ENCODE results near the gene RFXAP. TPM values are rescaled to one million over a fixed set of nuclear protein-coding genes. Genes with fewer than 3 reads are reported as not detected.
"Not testable (repeated sequence)": the region's sequence is repeated elsewhere in the genome, so short reads cannot be mapped to it uniquely, and the experiment has no call there.

Gene RFXAP, protein sequence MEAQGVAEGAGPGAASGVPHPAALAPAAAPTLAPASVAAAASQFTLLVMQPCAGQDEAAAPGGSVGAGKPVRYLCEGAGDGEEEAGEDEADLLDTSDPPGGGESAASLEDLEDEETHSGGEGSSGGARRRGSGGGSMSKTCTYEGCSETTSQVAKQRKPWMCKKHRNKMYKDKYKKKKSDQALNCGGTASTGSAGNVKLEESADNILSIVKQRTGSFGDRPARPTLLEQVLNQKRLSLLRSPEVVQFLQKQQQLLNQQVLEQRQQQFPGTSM
- 10 to 100 TPM; 13.9 to 20.2 TPM for total RNA-seq

DNA sequence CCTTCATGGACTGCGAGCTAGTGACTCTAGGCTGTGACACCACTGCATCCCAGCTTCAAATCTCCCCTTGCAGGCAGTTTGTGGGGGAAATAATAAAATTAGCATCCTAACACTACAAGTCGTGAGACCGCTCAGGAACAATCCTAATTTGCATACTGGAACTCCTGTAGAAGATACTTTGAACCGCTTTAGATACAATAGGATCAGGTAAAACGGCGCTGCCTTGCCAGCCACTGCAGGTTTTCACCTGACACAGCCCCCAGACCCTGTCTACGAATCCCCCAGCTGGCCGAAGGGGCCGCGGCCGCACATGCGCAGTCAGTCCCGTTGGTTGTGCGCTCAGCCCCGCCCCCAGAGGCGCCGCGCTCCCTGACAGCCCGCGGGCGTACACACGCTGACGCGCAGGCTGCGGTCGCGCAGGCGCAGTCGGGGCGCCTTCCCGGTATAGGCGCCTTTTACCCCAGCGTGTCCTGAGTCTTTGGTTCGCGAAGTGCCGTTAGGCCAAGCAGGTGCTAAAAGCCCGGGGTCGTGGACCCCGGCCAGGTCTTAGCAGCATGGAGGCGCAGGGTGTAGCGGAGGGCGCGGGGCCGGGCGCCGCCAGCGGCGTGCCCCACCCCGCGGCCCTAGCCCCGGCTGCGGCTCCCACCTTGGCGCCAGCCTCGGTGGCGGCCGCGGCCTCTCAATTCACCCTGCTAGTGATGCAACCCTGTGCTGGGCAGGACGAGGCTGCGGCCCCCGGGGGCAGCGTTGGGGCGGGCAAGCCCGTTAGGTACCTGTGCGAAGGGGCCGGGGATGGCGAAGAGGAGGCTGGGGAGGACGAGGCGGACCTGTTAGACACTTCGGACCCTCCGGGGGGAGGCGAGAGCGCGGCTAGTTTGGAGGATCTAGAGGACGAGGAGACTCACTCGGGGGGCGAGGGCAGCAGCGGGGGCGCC, at the start of gene RFXAP:
Gene RFXAP, plus strand, starts transcription at position 419 of the 935 bp plus-strand sequence. Its CDS starts 136 bp downstream, at position 555.
- Mint-ChIP-seq H3K27me3 (ENCODE audit: low read depth) (peaks cover 20% of the 10 kb centered on the region), H3K4me1 (ENCODE audit: low read depth) (peaks cover 60% of the 10 kb centered on the region)
- ATAC-seq (replicated peaks in 1 of 2): peak; percentile 89 to 90

GRCh38 chr13:36769545-36769944, 49.5 kb upstream of the RFXAP start:
- H3K4me1 Mint-ChIP-seq (ENCODE audit: low read depth): no peaks in the 10 kb centered on the region
- no peak overlapping the region for H3K4me3 Mint-ChIP-seq
- no peak for ATAC-seq (replicated peaks in 1 of 2)

More for the DNA sequence above, at the start of gene RFXAP:
- peak; percentile 91 to 94 for DNase-seq
- H3K4me3 Mint-ChIP-seq: peak within 1 kb of the TSS; percentile 96
- H3K9me3 Mint-ChIP-seq: no peaks in the 10 kb centered on the region
- peaks cover 4 to 9% of the 10 kb centered on the region in 2 donors for H3K36me3 Mint-ChIP-seq (ENCODE audit: insufficient read depth in 2 of 2)
- H3K27ac Mint-ChIP-seq: peak within 1 kb of the TSS; percentile 96

GRCh38 chr13:36770741-36771140, 48.3 kb upstream of the RFXAP start:
- ATAC-seq (replicated peaks in 1 of 2) (no peak), DNase-seq (no peak)
- Mint-ChIP-seq H3K4me3 (no peak overlapping the region), H3K27ac (no peak overlapping the region), H3K27me3 (ENCODE audit: low read depth) (peaks cover 30% of the 10 kb centered on the region), H3K4me1 (ENCODE audit: low read depth) (no peaks in the 10 kb centered on the region), H3K9me3 (peaks cover 4 to 7% of the 10 kb centered on the region in 2 donors), H3K36me3 (ENCODE audit: insufficient read depth in 2 of 2) (no peaks in the 10 kb centered on the region)

More at GRCh38 chr13:36769545-36769944, 49.5 kb upstream of the RFXAP start:
- Mint-ChIP-seq H3K36me3 (ENCODE audit: insufficient read depth in 2 of 2) (no peaks in the 10 kb centered on the region), H3K27me3 (ENCODE audit: low read depth) (peaks cover 28% of the 10 kb centered on the region), H3K9me3 (peaks cover 2 to 4% of the 10 kb centered on the region in 2 donors), H3K27ac (no peak overlapping the region)
- no peak for DNase-seq

GRCh38 chr13:36772853-36773252, 46.2 kb upstream of the RFXAP start:
- H3K9me3 Mint-ChIP-seq: peaks cover 0 to 7% of the 10 kb centered on the region in 2 donors
- no peaks in the 10 kb centered on the region for H3K36me3 Mint-ChIP-seq (ENCODE audit: insufficient read depth in 2 of 2)
- H3K4me3 Mint-ChIP-seq: no peak overlapping the region
- no peak overlapping the region for H3K27ac Mint-ChIP-seq
- DNase-seq (no peak), ATAC-seq (replicated peaks in 1 of 2) (no peak)
- H3K27me3 Mint-ChIP-seq (ENCODE audit: low read depth): peaks cover 31% of the 10 kb centered on the region
- H3K4me1 Mint-ChIP-seq (ENCODE audit: low read depth): no peaks in the 10 kb centered on the region

DNA sequence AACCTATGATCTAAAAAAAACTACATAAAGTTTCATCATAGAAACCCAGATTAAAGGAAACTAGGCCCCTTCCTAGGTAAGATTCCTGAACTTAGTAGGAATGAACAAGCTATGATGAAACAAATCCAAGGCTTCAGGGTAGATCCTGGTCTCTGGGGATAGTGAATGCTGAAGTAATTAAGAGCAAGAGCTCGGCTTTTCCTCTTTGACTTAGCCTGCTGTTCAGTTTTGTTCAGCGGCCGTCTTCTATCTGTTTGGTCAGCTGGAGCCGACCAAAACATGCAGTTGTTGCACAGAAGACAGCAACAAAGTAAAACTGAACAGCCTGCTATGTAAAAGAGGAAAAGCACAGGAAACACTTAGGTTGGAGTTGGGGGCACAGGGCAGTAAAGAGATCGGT, 44.1 kb upstream of the RFXAP start:
- Mint-ChIP-seq H3K36me3 (ENCODE audit: insufficient read depth in 2 of 2) (no peaks in the 10 kb centered on the region), H3K4me1 (ENCODE audit: low read depth) (no peaks in the 10 kb centered on the region), H3K9me3 (peaks cover 0 to 4% of the 10 kb centered on the region in 2 donors), H3K4me3 (no peak overlapping the region), H3K27me3 (ENCODE audit: low read depth) (peaks cover 22% of the 10 kb centered on the region), H3K27ac (no peak overlapping the region)
- no peak for DNase-seq
- no peak for ATAC-seq (replicated peaks in 1 of 2)

GRCh38 chr13:36776175-36776574, 42.8 kb upstream of the RFXAP start:
- DNase-seq: no peak
- Mint-ChIP-seq H3K36me3 (ENCODE audit: insufficient read depth in 2 of 2) (no peaks in the 10 kb centered on the region), H3K4me1 (ENCODE audit: low read depth) (no peaks in the 10 kb centered on the region), H3K9me3 (peaks cover 0 to 4% of the 10 kb centered on the region in 2 donors), H3K4me3 (no peak overlapping the region), H3K27ac (no peak overlapping the region), H3K27me3 (ENCODE audit: low read depth) (peaks cover 22% of the 10 kb centered on the region)
- no peak for ATAC-seq (replicated peaks in 1 of 2)

DNA sequence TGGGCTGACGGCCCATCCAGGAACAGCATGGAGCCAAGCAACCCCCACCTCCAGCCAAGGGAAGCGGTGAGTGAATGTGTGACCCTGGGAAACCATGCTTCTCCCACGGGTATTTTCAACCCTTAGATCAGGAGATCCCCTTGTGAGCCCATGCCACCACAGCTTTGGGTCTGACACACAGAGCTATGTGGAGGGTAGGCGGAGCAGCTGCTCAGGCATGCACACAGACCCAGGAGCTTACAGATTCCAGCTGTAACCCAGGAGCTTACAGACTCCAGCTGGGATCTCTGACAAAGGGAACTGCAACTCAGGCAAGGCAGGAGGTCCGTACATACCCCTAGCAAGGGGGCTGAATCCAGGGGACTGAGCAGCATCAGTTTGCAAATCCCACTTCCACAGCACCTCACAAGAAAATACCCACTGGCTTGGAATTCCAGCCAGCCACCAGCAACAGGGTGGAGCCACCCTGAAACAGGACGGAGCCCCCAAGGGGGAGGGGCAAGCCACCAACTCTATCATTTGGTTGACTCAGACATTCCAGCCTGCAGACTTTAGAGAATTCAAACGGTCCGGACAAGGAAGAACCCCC, 40.8 kb upstream of the RFXAP start:
- Mint-ChIP-seq H3K36me3 (ENCODE audit: insufficient read depth in 2 of 2) (no peaks in the 10 kb centered on the region), H3K9me3 (peaks cover 0 to 4% of the 10 kb centered on the region in 2 donors), H3K27me3 (ENCODE audit: low read depth) (peaks cover 22% of the 10 kb centered on the region), H3K4me1 (ENCODE audit: low read depth) (no peaks in the 10 kb centered on the region), H3K4me3 (no peak overlapping the region), H3K27ac (no peak overlapping the region)
- no peak for DNase-seq
- no peak for ATAC-seq (replicated peaks in 1 of 2)

- ATAC-seq (replicated peaks in 1 of 2) (no peak), DNase-seq (no peak)
- H3K36me3 Mint-ChIP-seq (ENCODE audit: insufficient read depth in 2 of 2): no peaks in the 10 kb centered on the region
- H3K27ac Mint-ChIP-seq: no peak overlapping the region
- no peaks in the 10 kb centered on the region for H3K4me1 Mint-ChIP-seq (ENCODE audit: low read depth)
- no peaks in the 10 kb centered on the region for H3K9me3 Mint-ChIP-seq
- H3K27me3 Mint-ChIP-seq (ENCODE audit: low read depth): peaks cover 26% of the 10 kb centered on the region
- no peak overlapping the region for H3K4me3 Mint-ChIP-seq
Measured at GRCh38 chr13:36783890-36784289, 35.1 kb upstream of the RFXAP start.

DNA sequence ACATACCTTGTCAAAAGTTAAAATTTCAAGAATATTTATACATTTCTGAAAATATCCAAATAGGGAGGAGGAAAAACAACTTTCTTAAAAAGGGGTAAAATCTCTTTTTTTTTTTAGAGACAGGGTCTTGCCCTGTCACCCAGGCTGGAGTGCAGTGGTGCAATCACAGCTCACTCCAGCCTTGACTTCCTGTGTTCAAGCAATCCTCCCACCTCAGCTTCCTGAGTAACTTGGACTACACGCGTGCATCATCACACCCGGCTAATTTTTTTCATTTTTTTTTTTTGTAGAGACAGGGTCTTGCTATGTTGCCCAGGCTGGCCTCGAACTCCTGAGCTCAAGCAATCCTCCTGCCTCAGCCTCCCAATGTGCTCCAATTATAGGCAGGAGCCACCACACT, 32.8 kb upstream of the RFXAP start:
- not testable (repeated sequence) for DNase-seq; H3K36me3 Mint-ChIP-seq (ENCODE audit: insufficient read depth in 2 of 2); ATAC-seq (replicated peaks in 1 of 2); H3K9me3 Mint-ChIP-seq; H3K27ac Mint-ChIP-seq; H3K4me3 Mint-ChIP-seq; H3K4me1 Mint-ChIP-seq (ENCODE audit: low read depth)
- H3K27me3 Mint-ChIP-seq (ENCODE audit: low read depth): peaks cover 26% of the 10 kb centered on the region

- no peaks in the 10 kb centered on the region for H3K36me3 Mint-ChIP-seq (ENCODE audit: insufficient read depth in 2 of 2)
- H3K4me1 Mint-ChIP-seq (ENCODE audit: low read depth): no peaks in the 10 kb centered on the region
- ATAC-seq (replicated peaks in 1 of 2) (no peak), DNase-seq (no peak)
- peaks cover 26% of the 10 kb centered on the region for H3K27me3 Mint-ChIP-seq (ENCODE audit: low read depth)
- H3K27ac Mint-ChIP-seq: no peak overlapping the region
- no peaks in the 10 kb centered on the region for H3K9me3 Mint-ChIP-seq
- H3K4me3 Mint-ChIP-seq: no peak overlapping the region
Measured at GRCh38 chr13:36787181-36787580, 31.8 kb upstream of the RFXAP start.

DNA sequence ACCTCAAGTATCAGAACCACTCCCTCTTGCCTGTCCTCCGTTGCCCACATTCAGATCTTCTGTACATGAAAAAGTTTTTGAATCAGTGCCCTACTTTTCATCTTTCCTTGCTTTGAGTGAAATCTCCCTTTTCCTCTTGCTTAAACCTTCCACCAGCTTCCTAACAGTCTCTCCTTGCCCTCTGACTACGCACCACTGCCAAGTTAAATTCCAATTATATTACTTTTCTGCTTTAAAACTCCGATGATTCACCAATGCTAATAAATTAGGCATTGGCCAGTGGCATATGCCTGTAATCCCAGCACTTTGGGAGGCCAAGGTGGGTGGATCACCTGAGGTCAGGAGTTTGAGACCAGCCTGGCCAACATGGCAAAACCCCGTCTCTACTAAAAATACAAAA, 30.7 kb upstream of the RFXAP start:
- DNase-seq (no peak), ATAC-seq (replicated peaks in 1 of 2) (no peak)
- no peaks in the 10 kb centered on the region for H3K9me3 Mint-ChIP-seq
- peaks cover 19% of the 10 kb centered on the region for H3K27me3 Mint-ChIP-seq (ENCODE audit: low read depth)
- H3K36me3 Mint-ChIP-seq (ENCODE audit: insufficient read depth in 2 of 2): no peaks in the 10 kb centered on the region
- no peaks in the 10 kb centered on the region for H3K4me1 Mint-ChIP-seq (ENCODE audit: low read depth)
- H3K4me3 Mint-ChIP-seq: no peak overlapping the region
- no peak overlapping the region for H3K27ac Mint-ChIP-seq

DNA sequence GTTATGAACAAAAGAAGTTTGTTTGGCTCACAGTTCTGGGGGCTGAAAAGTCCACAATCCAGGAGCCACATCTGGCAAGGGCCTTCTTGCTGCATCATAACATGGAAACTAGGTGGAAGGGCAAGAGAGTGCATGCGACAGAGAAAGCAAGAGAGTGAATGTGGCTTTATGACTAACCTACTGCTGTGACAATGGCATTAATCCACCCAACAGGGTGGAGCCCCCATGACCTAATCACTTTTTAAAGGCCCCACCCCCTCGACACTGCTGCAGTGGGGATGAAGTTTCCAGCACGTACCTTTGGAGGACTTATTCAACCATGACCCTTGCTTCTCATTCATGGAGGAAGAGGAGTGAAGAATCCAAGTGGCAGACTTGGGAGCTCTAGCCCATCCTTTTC, 30.0 kb upstream of the RFXAP start:
- Mint-ChIP-seq H3K27ac (no peak overlapping the region), H3K36me3 (ENCODE audit: insufficient read depth in 2 of 2) (no peaks in the 10 kb centered on the region), H3K27me3 (ENCODE audit: low read depth) (peaks cover 12% of the 10 kb centered on the region), H3K4me3 (no peak overlapping the region), H3K9me3 (no peaks in the 10 kb centered on the region), H3K4me1 (ENCODE audit: low read depth) (no peaks in the 10 kb centered on the region)
- ATAC-seq (replicated peaks in 1 of 2) (no peak), DNase-seq (no peak)

GRCh38 chr13:36789730-36790129, 29.3 kb upstream of the RFXAP start:
- Mint-ChIP-seq H3K27ac (no peak overlapping the region), H3K9me3 (no peaks in the 10 kb centered on the region), H3K27me3 (ENCODE audit: low read depth) (peaks cover 11% of the 10 kb centered on the region), H3K4me3 (no peak overlapping the region), H3K36me3 (ENCODE audit: insufficient read depth in 2 of 2) (no peaks in the 10 kb centered on the region), H3K4me1 (ENCODE audit: low read depth) (no peaks in the 10 kb centered on the region)
- no peak for DNase-seq
- ATAC-seq (replicated peaks in 1 of 2): no peak
